ENCODE results near the gene WWC1.

The WWC1 gene

DNA sequence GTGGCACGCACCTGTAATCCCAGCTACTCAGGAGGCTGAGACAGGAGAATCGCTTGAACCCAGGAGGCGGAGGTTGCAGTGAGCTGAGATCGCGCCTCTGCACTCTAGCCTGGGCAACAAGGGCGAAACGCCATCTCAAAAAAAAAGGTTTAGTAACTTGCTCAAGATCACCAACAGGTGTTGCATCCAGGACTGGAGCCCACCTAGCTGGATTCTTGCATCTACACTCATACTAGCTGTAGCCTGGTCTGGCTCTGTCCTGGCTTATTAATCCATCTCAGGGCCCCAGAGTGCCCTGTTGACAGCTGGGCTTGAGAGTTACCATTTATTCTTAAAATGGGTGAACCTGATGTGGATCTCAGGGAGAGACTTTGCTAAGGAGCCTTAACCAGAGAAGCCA, 7.5 kb downstream of the WWC1 start:
- Histone ChIP-seq H3F3A (ENCODE audit: insufficient read depth, low read length) (peaks cover 8% of the 10 kb centered on the region; the same call in 1 of the 2 replicates), H3K9me2 (replicated peaks; ENCODE audit: insufficient read depth, low read length) (no peaks in the 10 kb centered on the region), H2AFZ (ENCODE audit: low read length) (no peak overlapping the region), H3K4me1 (ENCODE audit: low read length) (peaks cover 19% of the 10 kb centered on the region), H3K36me3 (replicated peaks; ENCODE audit: insufficient read depth, low read length) (no peaks in the 10 kb centered on the region), H3K79me2 (ENCODE audit: low read length) (peaks cover 85% of the 10 kb centered on the region), H3K27me3 (replicated peaks; ENCODE audit: insufficient read depth, low read length) (no peaks in the 10 kb centered on the region), H3K9me3 (replicated peaks; ENCODE audit: insufficient read depth, low read length) (no peaks in the 10 kb centered on the region), H3K4me2 (ENCODE audit: low read depth, low read length) (no peak overlapping the region), H4K20me1 (ENCODE audit: insufficient read depth, low read length) (no peaks in the 10 kb centered on the region), H3K9ac (ENCODE audit: low read length) (no peak overlapping the region), H3K27ac (ENCODE audit: low read length) (no peak overlapping the region), H3K4me3 (ENCODE audit: low read length) (no peak overlapping the region)
- TF ChIP-seq EZH2 (optimal IDR thresholded peaks at IDR 0.05; ENCODE audit: low read depth, low read length) (no peak), EZH2phosphoT487 (IDR thresholded peaks at IDR 0.05; ENCODE audit: low read length) (no peak)
- TF ChIP-seq, protein P1, sequence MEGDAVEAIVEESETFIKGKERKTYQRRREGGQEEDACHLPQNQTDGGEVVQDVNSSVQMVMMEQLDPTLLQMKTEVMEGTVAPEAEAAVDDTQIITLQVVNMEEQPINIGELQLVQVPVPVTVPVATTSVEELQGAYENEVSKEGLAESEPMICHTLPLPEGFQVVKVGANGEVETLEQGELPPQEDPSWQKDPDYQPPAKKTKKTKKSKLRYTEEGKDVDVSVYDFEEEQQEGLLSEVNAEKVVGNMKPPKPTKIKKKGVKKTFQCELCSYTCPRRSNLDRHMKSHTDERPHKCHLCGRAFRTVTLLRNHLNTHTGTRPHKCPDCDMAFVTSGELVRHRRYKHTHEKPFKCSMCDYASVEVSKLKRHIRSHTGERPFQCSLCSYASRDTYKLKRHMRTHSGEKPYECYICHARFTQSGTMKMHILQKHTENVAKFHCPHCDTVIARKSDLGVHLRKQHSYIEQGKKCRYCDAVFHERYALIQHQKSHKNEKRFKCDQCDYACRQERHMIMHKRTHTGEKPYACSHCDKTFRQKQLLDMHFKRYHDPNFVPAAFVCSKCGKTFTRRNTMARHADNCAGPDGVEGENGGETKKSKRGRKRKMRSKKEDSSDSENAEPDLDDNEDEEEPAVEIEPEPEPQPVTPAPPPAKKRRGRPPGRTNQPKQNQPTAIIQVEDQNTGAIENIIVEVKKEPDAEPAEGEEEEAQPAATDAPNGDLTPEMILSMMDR (IDR thresholded peaks at IDR 0.05; ENCODE audit: low read length): no peak
- DNase-seq: no peak

DNA sequence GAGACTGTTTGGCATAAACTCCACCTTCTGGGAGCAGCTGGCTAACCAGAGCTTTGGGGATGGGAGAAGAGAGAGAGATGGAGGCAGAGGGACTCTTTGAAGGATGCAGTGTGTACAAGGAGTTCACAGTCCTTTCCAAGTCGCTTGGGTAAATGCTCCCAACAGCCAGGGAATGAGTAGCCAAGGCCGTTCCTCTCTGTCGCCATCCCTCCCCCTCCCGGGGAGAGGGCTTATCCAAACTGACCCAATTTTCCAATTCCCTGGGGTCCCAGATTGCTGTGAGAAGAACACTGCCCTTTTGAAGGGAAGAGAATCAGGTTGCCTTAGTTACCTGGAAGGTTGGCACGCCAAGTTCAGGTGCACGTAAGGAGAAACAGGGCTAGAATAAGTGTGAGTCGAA, 7.9 kb downstream of the WWC1 start:
- DNase-seq: no peak
- no peaks in the 10 kb centered on the region for H4K20me1 ChIP-seq (ENCODE audit: insufficient read depth, low read length)
- no peaks in the 10 kb centered on the region for H3K9me2 ChIP-seq (replicated peaks; ENCODE audit: insufficient read depth, low read length)
- H3K27me3 ChIP-seq (replicated peaks; ENCODE audit: insufficient read depth, low read length): no peaks in the 10 kb centered on the region
- TF ChIP-seq, protein P1 (IDR thresholded peaks at IDR 0.05; ENCODE audit: low read length): no peak
- TF ChIP-seq EZH2 (optimal IDR thresholded peaks at IDR 0.05; ENCODE audit: low read depth, low read length) (no peak), EZH2phosphoT487 (IDR thresholded peaks at IDR 0.05; ENCODE audit: low read length) (no peak)
- no peak overlapping the region for H3K4me3 ChIP-seq (ENCODE audit: low read length)
- H3K36me3 ChIP-seq (replicated peaks; ENCODE audit: insufficient read depth, low read length): no peaks in the 10 kb centered on the region
- peaks cover 8% of the 10 kb centered on the region; the same call in 1 of the 2 replicates for H3F3A ChIP-seq (ENCODE audit: insufficient read depth, low read length)
- peaks cover 85% of the 10 kb centered on the region for H3K79me2 ChIP-seq (ENCODE audit: low read length)
- no peaks in the 10 kb centered on the region for H3K9me3 ChIP-seq (replicated peaks; ENCODE audit: insufficient read depth, low read length)
- no peak overlapping the region for H3K27ac ChIP-seq (ENCODE audit: low read length)
- no peak overlapping the region for H2AFZ ChIP-seq (ENCODE audit: low read length)
- H3K4me1 ChIP-seq (ENCODE audit: low read length): peaks cover 19% of the 10 kb centered on the region
- no peak overlapping the region for H3K9ac ChIP-seq (ENCODE audit: low read length)
- H3K4me2 ChIP-seq (ENCODE audit: low read depth, low read length): no peak overlapping the region

DNA sequence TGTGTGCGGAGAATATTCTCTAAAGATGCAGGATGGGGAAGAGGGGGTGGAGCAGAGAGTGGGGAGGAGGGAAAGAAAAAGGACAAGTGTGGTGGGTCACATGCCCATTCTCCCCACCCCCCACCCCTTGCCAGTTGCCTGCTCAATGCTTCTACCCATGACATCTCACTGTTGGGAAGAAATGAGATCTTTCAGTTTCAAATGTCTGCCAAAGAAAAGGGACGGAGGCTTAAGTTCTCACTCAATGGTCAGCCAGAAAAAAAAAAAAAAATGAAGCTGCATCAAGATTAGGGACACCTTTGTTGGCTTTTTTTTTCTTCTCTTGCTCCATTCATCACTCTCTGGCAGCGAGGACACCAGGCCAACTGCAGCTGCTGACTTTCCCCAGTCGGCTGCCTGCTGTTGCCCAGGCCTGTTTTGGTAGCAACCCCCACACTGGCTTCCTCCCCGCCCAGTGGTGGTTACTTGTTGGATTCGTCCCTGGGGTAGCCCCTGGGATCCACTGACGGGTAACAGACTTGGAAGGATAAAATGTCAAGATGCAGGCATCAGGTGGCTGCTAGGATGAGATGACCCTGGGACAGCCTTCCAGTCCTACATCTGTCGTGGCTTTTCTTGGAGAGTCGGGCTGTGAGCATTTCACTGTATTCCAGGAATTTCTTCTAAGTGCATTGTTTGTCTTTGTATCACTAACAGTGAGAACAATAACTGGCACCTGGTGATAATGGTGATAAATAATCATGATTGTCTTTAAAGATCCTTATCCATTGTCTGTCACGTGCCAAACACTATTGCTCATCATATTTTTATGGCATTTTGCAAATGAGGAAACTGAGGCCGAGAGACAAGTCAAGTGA, 9.1 kb downstream of the WWC1 start:
- H3K27ac ChIP-seq (ENCODE audit: low read length): peak overlapping the region; percentile 42; the same call in 1 of the 2 replicates
- H3K9ac ChIP-seq (ENCODE audit: low read length): no peak overlapping the region
- H3F3A ChIP-seq (ENCODE audit: insufficient read depth, low read length): peaks cover 8% of the 10 kb centered on the region; the same call in 1 of the 2 replicates
- H3K4me3 ChIP-seq (ENCODE audit: low read length): no peak overlapping the region
- H3K79me2 ChIP-seq (ENCODE audit: low read length): peaks cover 81% of the 10 kb centered on the region
- H4K20me1 ChIP-seq (ENCODE audit: insufficient read depth, low read length): no peaks in the 10 kb centered on the region
- DNase-seq: peak; percentile 39
- H3K36me3 ChIP-seq (replicated peaks; ENCODE audit: insufficient read depth, low read length): no peaks in the 10 kb centered on the region
- no peaks in the 10 kb centered on the region for H3K27me3 ChIP-seq (replicated peaks; ENCODE audit: insufficient read depth, low read length)
- no peak overlapping the region for H2AFZ ChIP-seq (ENCODE audit: low read length)
- peaks cover 19% of the 10 kb centered on the region for H3K4me1 ChIP-seq (ENCODE audit: low read length)
- no peaks in the 10 kb centered on the region for H3K9me3 ChIP-seq (replicated peaks; ENCODE audit: insufficient read depth, low read length)
- no peaks in the 10 kb centered on the region for H3K9me2 ChIP-seq (replicated peaks; ENCODE audit: insufficient read depth, low read length)
- peak overlapping the region; percentile 44; the same call in 1 of the 2 replicates for H3K4me2 ChIP-seq (ENCODE audit: low read depth, low read length)
- no peak for TF ChIP-seq EZH2phosphoT487 (IDR thresholded peaks at IDR 0.05; ENCODE audit: low read length)
- TF ChIP-seq, protein P1 (IDR thresholded peaks at IDR 0.05; ENCODE audit: low read length): no peak
- no peak for TF ChIP-seq EZH2 (optimal IDR thresholded peaks at IDR 0.05; ENCODE audit: low read depth, low read length)
